Activated CD4-positive, alpha-beta T cell treated with anti-CD3 and anti-CD28 coated beads, Interleukin-2, amount 50 U/mL, for 24 hours (primary cell): ENCODE results near the gene ADIPOQ.
A peak's percentile ranks its signal among the peaks of the same experiment; 100 is the strongest.
"Not testable (repeated sequence)": the region's sequence is repeated elsewhere in the genome, so short reads cannot be mapped to it uniquely, and the experiment has no call there.

ENCODE experiments used
- DNase-seq, 2 donors: peaks; one replicate each; pipeline ENCODE4 v3.0.0-alpha.2; 2020; ENCODE audit warnings: low read depth in 1 of 2, low spot score in 1 of 2

ADIPOQ gene

DNA sequence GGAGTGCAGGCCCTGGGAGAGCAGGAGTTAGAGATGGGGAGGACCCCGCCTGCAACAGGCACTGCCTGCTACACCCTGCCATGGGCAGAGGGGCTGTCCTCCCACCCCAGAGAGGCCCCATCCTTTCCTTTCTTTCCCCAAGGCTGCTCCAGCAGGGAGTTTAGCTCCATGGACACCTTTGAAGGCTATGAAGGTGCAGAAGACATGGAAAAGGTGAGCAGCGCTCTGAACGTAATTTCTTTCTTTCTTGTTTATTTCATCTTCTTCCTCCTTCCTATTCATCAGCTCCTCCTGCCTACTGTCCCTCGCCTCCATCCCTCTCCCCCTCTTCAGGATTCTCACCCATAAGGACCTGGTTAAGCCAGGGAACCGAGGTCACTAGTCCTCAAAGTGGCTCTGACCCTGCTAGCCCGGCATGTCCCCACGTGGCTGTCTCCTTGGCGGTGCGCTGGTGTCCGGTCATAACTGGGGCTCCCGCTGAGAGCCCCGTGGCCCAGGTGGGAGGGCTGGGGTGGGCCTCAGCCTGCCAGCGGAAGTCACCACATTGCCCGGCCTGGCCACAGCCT lies 16.0 kb upstream of the ADIPOQ start:
- peak in 1 of 2 donors; percentile 8 for DNase-seq

DNA sequence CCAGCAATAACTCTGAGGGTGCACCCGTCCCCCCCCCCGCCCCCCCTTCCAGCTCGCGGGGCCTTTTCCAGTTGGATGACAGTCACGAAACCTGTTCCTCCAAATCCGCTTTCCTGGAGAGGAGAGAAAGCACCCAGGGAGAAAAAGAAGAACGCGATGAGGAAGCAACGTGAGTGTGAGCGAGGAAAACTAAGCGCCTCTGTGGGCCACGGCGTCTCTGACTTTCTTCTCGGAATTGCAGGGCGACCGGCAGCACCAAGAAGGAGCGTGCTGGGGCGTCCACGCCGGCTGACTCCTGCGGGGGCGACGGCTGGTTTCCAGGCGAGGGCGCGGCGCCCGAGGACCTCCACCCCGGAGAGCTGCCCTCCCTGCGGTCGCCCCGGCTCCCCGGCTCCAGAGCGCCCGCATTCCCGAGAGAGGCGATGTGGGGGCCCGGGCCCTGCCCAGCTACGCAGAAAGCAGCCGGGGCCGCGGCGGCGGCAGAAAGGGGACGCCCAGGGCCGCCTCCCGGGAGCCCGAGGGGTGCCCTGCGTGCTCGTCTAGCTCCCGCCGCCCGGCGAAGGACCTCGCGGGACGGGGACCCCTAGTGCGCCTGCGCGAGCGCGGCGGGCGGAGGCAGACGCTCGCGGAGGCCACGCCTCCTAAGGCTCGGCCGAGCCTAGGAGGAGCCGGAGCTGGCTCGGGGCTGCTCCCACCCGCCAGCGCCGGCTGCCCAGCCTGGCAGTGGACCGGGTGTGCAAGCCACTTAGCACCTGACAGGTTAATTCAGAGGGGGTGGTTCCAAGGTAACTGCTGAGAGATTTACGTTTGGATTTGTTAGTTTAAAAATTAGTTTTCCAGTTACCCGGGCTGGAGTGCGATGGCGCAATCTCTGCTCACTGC lies 15.3 kb upstream of the ADIPOQ start:
- peak; percentile 64 to 77 for DNase-seq

DNA sequence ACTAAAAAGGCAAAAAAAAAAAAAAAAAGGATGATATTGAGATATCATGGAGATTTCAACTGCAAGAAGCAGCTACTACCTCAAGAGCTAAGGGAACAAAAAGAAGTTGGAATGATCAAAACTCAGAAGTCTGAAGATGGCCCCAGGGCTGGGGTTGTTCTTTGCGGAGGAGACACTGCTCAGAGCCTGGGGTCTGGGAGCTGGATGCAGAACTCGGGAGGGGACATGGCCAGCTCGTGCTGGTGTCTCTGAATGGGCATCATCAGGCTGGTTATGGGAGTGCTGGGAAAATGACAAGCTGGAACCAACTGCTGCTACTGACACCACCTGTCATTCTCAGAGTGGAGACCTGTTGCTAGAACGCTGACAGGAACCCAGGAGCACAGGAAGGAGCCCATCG lies 14.2 kb upstream of the ADIPOQ start:
- DNase-seq, result no peak

DNA sequence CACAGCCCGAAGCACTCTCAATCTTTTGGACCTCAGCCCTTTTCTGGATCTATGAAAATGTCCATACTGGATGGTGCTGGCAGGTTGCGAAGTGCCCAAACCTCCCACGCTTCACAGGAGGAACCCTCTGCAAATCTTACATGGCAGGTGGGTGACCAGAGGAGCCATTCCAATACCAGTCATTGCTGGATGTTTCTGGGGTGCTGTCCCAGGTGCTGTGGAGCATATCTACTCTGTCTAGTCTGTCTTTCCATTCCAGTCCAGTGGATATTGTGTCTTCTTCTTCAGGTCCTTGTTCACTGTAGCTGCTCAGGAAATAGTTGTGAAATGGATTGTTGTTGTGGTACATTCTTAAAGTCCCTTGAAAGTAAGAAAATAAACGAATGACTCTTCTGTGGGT lies 10.7 kb upstream of the ADIPOQ start:
- no peak for DNase-seq

DNA sequence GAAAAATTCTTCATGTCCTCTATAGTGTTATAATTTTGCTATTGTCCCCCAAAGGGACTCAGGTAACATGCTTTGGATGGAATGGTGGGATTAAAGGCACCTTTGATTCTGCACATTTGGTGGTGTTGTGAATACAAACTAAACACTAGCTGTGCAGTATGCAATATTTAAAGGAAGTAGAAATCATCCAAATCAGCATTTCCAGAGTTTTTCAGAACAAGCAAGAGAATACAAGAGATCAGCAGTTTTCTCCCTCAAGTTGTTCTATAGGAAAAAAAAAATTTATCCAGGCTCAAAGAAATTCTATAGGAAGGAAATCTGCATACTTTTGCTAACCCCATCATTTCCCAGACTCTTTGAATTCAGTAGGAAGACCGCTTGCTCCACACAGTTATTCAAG lies 10.2 kb upstream of the ADIPOQ start:
- DNase-seq, result no peak

DNA sequence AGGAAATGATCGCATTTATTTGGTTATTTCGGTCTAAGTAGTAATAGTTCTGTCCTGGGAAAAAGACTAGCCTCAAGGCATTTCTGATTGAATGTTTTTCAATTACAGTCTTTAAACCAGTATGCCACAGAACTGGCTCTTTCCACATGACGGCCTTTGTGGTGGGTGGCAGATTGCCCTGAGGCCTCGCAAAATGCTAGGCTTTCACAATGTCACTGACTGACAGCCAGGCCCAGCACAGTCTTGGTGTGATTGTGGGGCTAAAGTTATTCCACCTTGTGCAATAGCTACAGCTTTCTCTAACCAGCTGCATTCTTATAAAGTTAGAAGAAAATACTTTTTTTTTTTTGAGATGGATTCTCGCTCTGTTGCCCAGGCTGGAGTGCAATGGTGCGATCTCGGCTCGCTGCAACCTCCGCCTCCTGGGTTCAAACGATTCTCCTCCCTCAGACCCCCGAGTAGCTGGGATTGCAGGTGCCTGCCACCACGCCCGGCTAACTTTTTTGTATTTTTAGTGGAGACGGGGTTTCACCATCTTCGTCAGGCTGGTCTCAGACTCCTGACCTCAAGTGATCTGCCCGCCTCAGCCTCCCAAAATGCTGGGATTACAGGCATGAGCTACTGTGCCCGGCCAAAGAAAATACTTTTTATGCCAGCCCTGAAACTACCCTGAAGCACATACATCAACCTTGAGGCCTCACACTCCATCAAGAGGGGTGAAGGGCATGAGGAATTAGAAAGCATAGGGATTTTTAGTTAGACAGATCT lies 2.5 kb upstream of the ADIPOQ start:
- no peak for DNase-seq

DNA sequence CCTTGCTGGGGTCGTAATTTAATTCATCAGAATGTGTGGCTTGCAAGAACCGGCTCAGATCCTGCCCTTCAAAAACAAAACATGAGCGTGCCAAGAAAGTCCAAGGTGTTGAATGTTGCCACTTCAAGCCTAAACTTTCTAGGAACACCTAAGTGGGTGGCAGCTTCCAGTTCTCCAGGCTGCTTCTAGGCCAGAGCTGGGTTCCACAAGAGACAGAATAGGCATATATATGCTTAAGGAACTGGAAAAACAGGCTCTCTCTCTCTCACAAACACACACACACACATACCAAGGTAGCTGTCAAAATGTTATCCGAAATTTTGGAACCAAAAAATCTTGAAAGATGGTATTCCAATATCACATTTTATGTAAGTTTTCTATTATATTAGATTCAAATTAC lies 890 bp upstream of the ADIPOQ start:
- no peak for DNase-seq

DNA sequence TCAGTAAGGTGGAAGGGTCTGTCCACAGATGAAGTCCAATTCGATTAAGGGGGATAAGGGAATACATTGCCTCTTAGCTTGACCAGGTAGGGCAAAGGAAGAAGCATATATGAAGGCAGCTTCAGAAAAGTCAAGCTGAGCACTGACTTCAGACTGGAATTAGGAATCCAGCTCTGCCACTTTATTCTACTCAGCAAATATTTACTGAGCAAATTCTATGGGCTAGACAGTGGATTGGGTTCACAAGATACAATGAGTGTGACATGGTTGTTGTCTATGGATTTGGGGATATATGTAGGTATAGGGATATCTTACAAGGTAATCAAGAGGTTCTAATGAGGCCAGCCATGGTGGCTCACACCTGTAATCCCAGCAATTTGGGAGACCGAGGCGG lies 526 bp downstream of the ADIPOQ start:
- no peak for DNase-seq

DNA sequence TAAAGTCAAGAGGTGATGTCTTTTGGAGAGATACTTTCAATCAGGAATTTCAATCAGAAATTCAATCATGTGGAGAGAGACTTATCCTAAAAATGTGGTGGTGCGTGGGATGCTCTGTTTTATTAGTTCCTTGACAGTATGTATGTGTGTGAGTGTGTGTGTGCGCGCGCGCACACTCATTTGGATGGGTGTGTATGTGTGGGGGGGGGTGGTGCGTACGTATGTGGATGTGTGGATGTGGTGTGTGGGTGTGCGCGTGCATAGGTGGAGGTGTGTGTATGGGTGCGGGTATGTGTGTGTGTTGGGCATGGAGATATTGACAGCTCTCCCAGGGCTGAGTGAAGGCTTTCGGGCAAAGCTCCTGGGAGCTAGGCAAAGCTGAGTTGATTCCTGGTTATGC lies 2.4 kb downstream of the ADIPOQ start:
- no peak for DNase-seq

DNA sequence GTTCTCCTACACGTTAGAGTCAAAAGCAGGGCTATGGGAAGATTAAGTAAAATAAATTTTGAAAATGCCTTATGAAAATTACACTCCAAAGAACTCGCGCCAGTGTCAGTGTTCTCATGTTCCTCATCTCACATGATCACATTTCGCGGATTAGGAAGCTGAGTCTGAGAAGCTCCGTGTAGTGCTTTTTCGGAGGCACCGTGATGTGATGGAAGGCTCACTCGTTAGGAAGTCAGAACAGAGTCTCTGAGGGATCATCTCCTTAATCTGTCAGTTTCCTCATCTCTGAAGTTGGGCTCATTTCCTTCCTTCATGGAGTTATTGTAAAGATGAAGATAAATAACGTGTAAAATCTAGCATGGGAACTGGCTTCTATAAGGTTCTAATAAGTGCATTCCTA lies 3.2 kb downstream of the ADIPOQ start:
- DNase-seq, result no peak

DNA sequence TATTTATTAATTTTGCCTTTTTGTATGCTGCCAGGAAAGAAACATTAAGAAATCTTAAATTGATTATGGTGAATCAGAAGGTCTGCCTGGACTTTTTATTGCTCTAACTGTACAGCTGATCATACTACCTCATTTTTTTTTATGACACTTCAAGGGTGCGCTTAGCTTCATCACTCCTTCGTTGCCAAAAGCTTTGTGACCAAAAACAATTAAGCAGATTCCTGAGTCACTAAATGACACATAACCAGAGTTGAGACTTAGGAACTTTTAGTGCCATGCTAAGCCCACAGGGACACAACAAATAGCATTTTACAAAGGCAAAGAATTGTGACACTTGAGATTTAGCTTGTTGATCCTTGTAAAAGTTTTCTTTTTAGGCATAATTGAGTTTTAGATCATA lies 4.9 kb downstream of the ADIPOQ start:
- DNase-seq, result no peak

DNA sequence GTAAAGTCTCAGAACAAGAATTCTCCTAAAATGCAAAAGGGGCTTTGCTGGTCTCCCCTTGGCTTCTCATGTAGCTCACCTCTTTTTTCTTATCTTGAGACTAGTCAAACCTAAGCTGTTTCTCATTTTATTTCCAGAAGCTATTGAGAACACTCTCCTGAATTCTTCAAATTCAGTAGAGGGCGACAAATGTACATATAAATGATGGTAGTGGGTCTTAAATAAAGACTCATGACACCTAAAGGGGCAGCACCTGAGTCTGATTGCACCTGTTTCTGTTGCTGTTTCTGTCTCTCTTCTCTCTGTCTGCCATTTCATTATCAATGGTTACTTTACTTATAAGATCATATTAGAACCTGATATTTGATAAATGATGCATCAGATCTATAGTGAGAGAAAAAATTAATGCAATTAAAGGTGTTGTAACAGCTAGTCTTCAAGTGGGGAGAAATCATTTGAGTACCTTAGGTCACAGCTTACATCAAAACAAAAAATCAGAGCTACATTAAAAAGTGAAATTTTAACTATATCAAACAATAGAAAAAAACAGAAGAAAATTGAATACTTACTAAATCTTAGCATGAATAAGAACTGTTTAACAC lies 7.0 kb downstream of the ADIPOQ start:
- DNase-seq, result no peak

DNA sequence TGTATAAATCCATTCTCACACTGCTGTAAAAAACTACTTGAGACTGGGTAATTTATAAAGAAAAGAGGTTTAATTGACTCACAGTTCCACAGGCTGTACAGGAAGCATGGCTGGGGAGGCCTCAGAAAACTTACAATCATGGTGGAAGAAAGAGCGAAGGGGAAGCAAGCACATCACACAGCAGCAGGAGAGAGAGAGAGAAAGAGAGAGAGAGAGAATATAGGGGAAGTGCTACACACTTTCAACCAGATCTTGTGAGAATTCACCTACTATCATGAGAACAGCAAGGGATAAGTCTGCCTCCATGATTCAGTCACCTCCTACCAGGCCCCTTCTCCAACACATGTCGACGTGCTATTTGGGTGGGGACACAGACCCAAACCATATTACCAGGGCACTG lies 9.3 kb downstream of the ADIPOQ start:
- not testable (repeated sequence) for DNase-seq

DNA sequence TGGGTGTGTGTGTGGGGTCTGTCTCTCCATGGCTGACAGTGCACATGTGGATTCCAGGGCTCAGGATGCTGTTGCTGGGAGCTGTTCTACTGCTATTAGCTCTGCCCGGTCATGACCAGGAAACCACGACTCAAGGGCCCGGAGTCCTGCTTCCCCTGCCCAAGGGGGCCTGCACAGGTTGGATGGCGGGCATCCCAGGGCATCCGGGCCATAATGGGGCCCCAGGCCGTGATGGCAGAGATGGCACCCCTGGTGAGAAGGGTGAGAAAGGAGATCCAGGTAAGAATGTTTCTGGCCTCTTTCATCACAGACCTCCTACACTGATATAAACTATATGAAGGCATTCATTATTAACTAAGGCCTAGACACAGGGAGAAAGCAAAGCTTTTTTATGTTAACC lies 10.5 kb downstream of the ADIPOQ start:
- DNase-seq, result no peak

DNA sequence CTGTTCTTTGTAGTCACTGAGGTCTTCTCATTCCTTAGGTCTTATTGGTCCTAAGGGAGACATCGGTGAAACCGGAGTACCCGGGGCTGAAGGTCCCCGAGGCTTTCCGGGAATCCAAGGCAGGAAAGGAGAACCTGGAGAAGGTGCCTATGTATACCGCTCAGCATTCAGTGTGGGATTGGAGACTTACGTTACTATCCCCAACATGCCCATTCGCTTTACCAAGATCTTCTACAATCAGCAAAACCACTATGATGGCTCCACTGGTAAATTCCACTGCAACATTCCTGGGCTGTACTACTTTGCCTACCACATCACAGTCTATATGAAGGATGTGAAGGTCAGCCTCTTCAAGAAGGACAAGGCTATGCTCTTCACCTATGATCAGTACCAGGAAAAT lies 11.6 kb downstream of the ADIPOQ start:
- DNase-seq, result no peak

DNA sequence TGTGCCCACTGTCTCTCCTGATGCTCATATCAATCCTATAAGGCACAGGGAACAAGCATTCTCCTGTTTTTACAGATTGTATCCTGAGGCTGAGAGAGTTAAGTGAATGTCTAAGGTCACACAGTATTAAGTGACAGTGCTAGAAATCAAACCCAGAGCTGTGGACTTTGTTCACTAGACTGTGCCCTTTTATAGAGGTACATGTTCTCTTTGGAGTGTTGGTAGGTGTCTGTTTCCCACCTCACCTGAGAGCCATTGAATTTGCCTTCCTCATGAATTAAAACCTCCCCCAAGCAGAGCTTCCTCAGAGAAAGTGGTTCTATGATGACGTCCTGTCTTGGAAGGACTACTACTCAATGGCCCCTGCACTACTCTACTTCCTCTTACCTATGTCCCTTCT lies 12.4 kb downstream of the ADIPOQ start:
- no peak for DNase-seq

DNA sequence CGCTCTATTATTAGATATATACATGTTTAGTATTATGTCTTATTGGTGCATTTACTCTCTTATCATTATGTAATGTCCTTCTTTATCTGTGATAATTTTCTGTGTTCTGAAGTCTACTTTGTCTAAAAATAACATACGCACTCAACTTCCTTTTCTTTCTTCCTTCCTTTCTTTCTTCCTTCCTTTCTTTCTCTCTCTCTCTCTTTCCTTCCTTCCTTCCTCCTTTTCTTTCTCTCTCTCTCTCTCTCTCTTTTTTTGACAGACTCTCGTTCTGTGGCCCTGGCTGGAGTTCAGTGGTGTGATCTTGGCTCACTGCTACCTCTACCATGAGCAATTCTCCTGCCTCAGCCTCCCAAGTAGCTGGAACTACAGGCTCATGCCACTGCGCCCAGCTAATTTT lies 15.2 kb downstream of the ADIPOQ start:
- DNase-seq, result no peak

DNA sequence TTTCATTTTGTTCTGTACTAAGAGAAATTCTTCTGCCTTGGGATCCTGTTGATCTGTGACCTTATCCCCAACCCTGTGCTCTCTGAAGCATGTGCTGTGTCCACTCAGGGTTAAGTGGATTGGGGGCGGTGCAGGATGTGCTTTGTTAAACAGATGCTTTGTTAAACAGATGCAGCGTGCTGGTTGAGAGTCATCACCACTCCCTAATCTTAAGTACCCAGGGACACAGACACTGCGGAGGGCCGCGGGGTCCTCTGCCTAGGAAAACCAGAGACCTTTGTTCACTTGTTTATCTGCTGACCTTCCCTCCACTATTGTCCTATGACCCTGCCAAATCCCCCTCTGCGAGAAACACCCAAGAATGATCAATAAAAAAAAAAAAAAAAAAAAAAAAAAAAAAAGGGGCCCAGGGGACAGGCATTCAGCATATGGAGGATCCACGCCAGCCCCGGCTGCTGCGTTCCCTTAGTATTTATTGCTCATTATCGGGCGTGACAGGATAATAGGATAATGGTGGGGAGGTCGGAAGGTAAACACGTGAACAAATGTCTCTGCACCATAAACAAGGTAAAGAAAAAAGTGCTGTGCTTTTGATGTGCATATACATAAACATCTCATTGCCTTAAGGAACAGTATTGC lies 22.8 kb downstream of the ADIPOQ start:
- DNase-seq, result not testable (repeated sequence)

DNA sequence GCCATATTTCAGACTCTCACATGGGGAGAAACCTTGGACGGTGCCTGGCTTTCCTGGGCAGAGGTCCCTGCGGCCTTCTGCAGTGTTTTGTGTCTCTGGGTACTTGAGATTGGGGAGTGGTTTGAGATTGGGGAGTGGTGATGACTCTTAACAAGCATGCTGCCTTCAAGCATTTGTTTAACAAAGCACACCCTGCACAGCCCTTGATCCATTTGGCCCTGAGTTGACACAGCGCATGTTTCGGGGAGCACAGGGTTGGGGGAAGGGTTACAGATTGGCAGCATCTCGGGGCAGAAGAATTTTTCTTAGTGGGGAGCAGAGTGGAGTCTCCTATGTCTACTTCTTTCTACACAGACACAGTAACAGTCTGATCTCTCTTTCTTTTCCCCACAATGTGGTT lies 23.6 kb downstream of the ADIPOQ start:
- DNase-seq, result not testable (repeated sequence)

DNA sequence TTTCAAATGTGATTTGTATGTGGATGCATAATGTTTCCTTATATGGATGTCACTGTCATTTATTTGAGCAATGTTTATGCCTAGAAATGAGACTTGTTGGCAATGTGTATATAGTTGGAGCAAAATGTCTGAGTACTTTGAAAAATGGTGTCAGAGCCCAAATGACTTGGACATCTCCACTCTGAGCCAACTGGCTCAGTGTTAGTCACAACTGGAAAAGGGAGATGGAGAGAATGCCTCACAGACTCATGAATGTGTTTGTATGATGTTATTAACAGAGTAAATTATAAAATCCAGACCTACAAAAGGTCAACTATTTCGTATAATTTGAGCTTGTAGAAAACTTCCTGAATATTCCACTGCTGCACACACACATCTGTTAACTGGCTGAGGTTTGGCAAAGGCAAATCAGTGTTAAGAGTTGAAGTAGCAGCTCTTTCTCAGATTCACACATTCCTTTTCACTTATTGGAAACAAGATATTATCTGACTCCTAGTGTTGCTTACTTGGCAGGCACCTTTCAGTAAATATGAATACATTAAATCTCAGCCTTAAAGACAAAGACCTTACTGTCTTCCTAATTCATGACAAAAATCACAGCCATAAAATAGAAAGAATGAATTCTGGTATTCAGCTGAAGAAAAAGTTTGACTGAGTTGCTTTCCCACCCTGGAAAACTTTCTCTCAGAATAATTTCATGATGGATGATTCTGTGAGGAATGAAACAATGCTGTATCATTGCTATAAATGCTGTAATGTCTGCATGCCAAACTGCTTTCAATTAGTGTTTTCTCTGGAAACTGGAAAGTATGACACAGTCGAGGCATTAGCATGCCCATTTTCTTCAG lies 27.0 kb downstream of the ADIPOQ start:
- no peak for DNase-seq
